GM20000 (cell line): ENCODE results near the gene SLC25A51.
"Not testable (repeated sequence)": the region's sequence is repeated elsewhere in the genome, so short reads cannot be mapped to it uniquely, and the experiment has no call there.

Source experiments
- DNase-seq: peaks from one replicate; pipeline ENCODE4 v3.0.0; 2012; ENCODE audit warnings: low spot score
- CTCF ChIP-seq: IDR thresholded peaks from 2 replicates; pipeline ENCODE4 v1.5.1; 2012; ENCODE audit warnings: mild to moderate bottlenecking, control low read depth; ENCODE audit errors: extremely low read depth, missing control alignments

Gene SLC25A51

GRCh38 chr9:37902796-37903646 lies 906 bp downstream of the SLC25A51 start:
- TF ChIP-seq CTCF = no peak
- peak; percentile 26 for DNase-seq

- no peak for DNase-seq
- TF ChIP-seq CTCF = no peak
These were observed 1.8 kb downstream of the SLC25A51 start for GRCh38 chr9:37902131-37902530.

GRCh38 chr9:37899041-37899440 lies 4.9 kb downstream of the SLC25A51 start:
- no peak for TF ChIP-seq CTCF
- DNase-seq = no peak

- DNase-seq = no peak
- TF ChIP-seq CTCF = no peak
These were observed 6.3 kb downstream of the SLC25A51 start for GRCh38 chr9:37897665-37898064.

GRCh38 chr9:37892063-37892462 lies 11.9 kb downstream of the SLC25A51 start:
- no peak for TF ChIP-seq CTCF
- no peak for DNase-seq

GRCh38 chr9:37891042-37891441 lies 12.9 kb downstream of the SLC25A51 start:
- not testable (repeated sequence) for DNase-seq

- TF ChIP-seq CTCF = no peak
- DNase-seq = no peak
These were observed 14.4 kb downstream of the SLC25A51 start for GRCh38 chr9:37889536-37889935.

GRCh38 chr9:37887977-37888583 lies 15.8 kb downstream of the SLC25A51 start:
- DNase-seq = not testable (repeated sequence)
